Heart right ventricle (tissue), 16 donors: ENCODE results near the gene PSAPL1. TPM values are rescaled to one million over a fixed set of nuclear protein-coding genes. Genes with fewer than 3 reads are reported as not detected.

ENCODE experiments used
- ATAC-seq, 8 donors: fragments of 200-7000 bp; cut with Tn5 transposase; one replicate each; pipeline ENCODE4 v1.9.1; 2020; ENCODE audit warnings: mild to moderate bottlenecking in 8 of 8, moderate library complexity in 8 of 8, moderate number of reproducible peaks in 1 of 8
- DNase-seq, 2 donors: peaks; one replicate each; pipeline ENCODE4 v3.0.0-alpha.2; 2020
- H3K27ac ChIP-seq, 10 donors: fragments of 200-600 bp; sonication (generic) in 2 of 10; one replicate each; pipeline versions ENCODE4 v1.5.0 to v1.8.0; 2020 to 2022; ENCODE audit warnings: mild to moderate bottlenecking in 3 of 10
- H3K27me3 ChIP-seq, 7 donors: fragments of 200-600 bp; one replicate each; pipeline ENCODE4 v1.8.0; 2021 to 2022; ENCODE audit warnings: mild to moderate bottlenecking in 2 of 7
- H3K36me3 ChIP-seq, 9 donors: fragments of 200-600 bp; sonication (generic) in 1 of 9; one replicate each; pipeline versions ENCODE4 v1.5.0 to v1.8.0; 2020 to 2022; ENCODE audit warnings: mild to moderate bottlenecking in 2 of 9
- H3K4me1 ChIP-seq, 9 donors: fragments of 200-600 bp; sonication (generic) in 1 of 9; one replicate each; pipeline versions ENCODE4 v1.5.0 to v1.8.0; 2020 to 2022; ENCODE audit warnings: mild to moderate bottlenecking in 4 of 9
- H3K4me3 ChIP-seq, 10 donors: fragments of 200-600 bp; sonication (generic) in 2 of 10; one replicate each; pipeline versions ENCODE4 v1.5.0 to v1.8.0; 2020 to 2022; ENCODE audit warnings: mild to moderate bottlenecking in 7 of 10, moderate library complexity in 2 of 10
- H3K9me3 ChIP-seq, 11 donors: fragments of 200-600 bp in 10 of 11; sonication (generic) in 2 of 11; one replicate each; pipeline versions ENCODE4 v1.5.0 to v1.8.0; 2013 to 2022; ENCODE audit warnings: mild to moderate bottlenecking in 2 of 11, control low read depth in 1 of 11, moderate library complexity in 1 of 11
- CTCF ChIP-seq, 9 donors: fragments of 200-600 bp; sonication (generic) in 2 of 9; IDR thresholded peaks; one replicate each; pipeline versions ENCODE4 v1.5.0 to v1.8.0; 2021 to 2022; ENCODE audit warnings: antibody characterized with exemption in 9 of 9, mild to moderate bottlenecking in 5 of 9, moderate library complexity in 1 of 9
- WGBS, 2 donors: extraction: QIAGEN DNeasy Blood & Tissue Kit; methylation state at CpG; one replicate each; pipeline ENCODE4 v1.1.7; 2013; ENCODE audit warnings: inconsistent platforms in 1 of 2; 5-methylcytosine and 5-hydroxymethylcytosine counted together
- intact Hi-C, 10 donors: fragments of 100-400 bp; cut with DNase I; formaldehyde crosslinking; loops; one replicate each; pipeline versions ENCODE4 v1.11.1 to v1.14.2; 2022
- polyA plus RNA-seq, 2 donors: library from polyadenylated mRNA; stranded (reverse); fragments of 200-250 nt; gene quantifications; one replicate each; pipeline ENCODE4 v1.2.3, GENCODE V29; 2013
- total RNA-seq, 10 donors: library from RNA; stranded (reverse); fragmentation: NEBNext Ultra II Directional in 3 of 10; extraction: Animal tissue kit (Norgen Biotek cat#: 25700) in 3 of 10; gene quantifications; one replicate each; pipeline versions ENCODE4 v1.2.1 to v1.2.4, GENCODE V29; 2021 to 2023
- donor health status: Arrhythmogenic right ventricular cardiomyopathy.
- donor health status: ischemic (EF 13 %, LVEDD 7.1; RV severe dilation, severe dysfunction).
- donor health status: healthy with polysubstance abuse.
- donor health status: DM: no; HTN: yes; CAD: no.
- donor health status: DM: no; HTN: no; CAD: no.
- donor health status: ischemic (EF 25% LVEDD 6.9; RV normal size, moderate dysfunction).
- donor health status: ischemic (EF 25% LVEDD 5.7; RV mildly dilated, moderate dysfunction).
- donor health status: healthy.
- donor health status: DM: yes; HTN: yes; CAD: no.
- donor health status: Ischemic cardiomyopathy.
- donor health status: ischemic (EF 35%, LVEDD 5.7; RV mildly dilated, moderate dysfunction).
- donor health status: nonischemic (EF 11% LVEDD 7.7; RV severe dilation, severe dysfunction).
- donor health status: DM: yes; HTN: yes; CAD: no.
- donor health status: PGD.
- donor health status: ischemic (EF 29% LVEDD 5.4; RV normal size, mild dysfunction).
- donor health status: nonischemic (EF 23%, LVEDD 6.1; RV moderate dilation, normal function).

PSAPL1 gene
- total and polyA plus RNA-seq, 12 donors = 0.05 TPM; not detected in 11

- Histone ChIP-seq H3K4me3 (no peak overlapping the region), H3K4me1 (peaks cover 0 to 6% (median 0%) of the 10 kb centered on the region in 9 donors), H3K27ac (no peak overlapping the region), H3K9me3 (no peaks in the 10 kb centered on the region), H3K36me3 (no peaks in the 10 kb centered on the region), H3K27me3 (peaks cover 0 to 15% (median 7%) of the 10 kb centered on the region in 7 donors)
- intact Hi-C loops = no loop called here
- DNase-seq (no peak), ATAC-seq (no peak)
- TF ChIP-seq CTCF (IDR thresholded peaks at IDR 0.05) = no peak
- WGBS, 2 donors = 58 to 61% methylated on average over 12 of the region's 12 CpGs
Measured at GRCh38 chr4:7389719-7390118, 45.0 kb downstream of the PSAPL1 start.

- Histone ChIP-seq H3K4me3 (no peak overlapping the region), H3K9me3 (no peaks in the 10 kb centered on the region), H3K36me3 (no peaks in the 10 kb centered on the region), H3K27me3 (peaks cover 0 to 15% (median 7%) of the 10 kb centered on the region in 7 donors), H3K27ac (no peak overlapping the region), H3K4me1 (peaks cover 0 to 6% (median 0%) of the 10 kb centered on the region in 9 donors)
- ATAC-seq = no peak
- 85 to 91% methylated on average over 15 of the region's 15 CpGs for WGBS, 2 donors
- no peak for TF ChIP-seq CTCF (IDR thresholded peaks at IDR 0.05)
- intact Hi-C loops = no loop called here
- DNase-seq = no peak
Measured at GRCh38 chr4:7389101-7389701, 45.5 kb downstream of the PSAPL1 start.

GRCh38 chr4:7388627-7389026 lies 46.1 kb downstream of the PSAPL1 start:
- TF ChIP-seq CTCF (IDR thresholded peaks at IDR 0.05) = no peak
- no peak overlapping the region for H3K4me3 ChIP-seq
- H3K9me3 ChIP-seq = no peaks in the 10 kb centered on the region
- H3K27ac ChIP-seq = no peak overlapping the region
- intact Hi-C loops = no loop called here
- no peaks in the 10 kb centered on the region for H3K36me3 ChIP-seq
- peaks cover 0 to 6% (median 0%) of the 10 kb centered on the region in 9 donors for H3K4me1 ChIP-seq
- WGBS, 2 donors = 89 to 93% methylated on average over 13 of the region's 13 CpGs
- H3K27me3 ChIP-seq = peaks cover 0 to 15% (median 7%) of the 10 kb centered on the region in 7 donors
- no peak for DNase-seq
- ATAC-seq = no peak

GRCh38 chr4:7387925-7388324 lies 46.8 kb downstream of the PSAPL1 start:
- no peak for DNase-seq
- intact Hi-C loops = no loop called here
- Histone ChIP-seq H3K9me3 (no peaks in the 10 kb centered on the region), H3K36me3 (no peaks in the 10 kb centered on the region), H3K4me3 (no peak overlapping the region), H3K4me1 (peaks cover 0 to 2% (median 0%) of the 10 kb centered on the region in 9 donors), H3K27me3 (peaks cover 0 to 15% (median 7%) of the 10 kb centered on the region in 7 donors), H3K27ac (no peak overlapping the region)
- ATAC-seq = no peak
- no peak for TF ChIP-seq CTCF (IDR thresholded peaks at IDR 0.05)
- WGBS, 2 donors = 95 to 96% methylated on average over 6 of the region's 6 CpGs
